ENCODE measurements around the gene IL17B.

Gene IL17B

GRCh38 chr5:149414405-149415065 lies 35.4 kb upstream of the IL17B start:
- no peak for DNase-seq

- no peak for DNase-seq
These were observed 34.6 kb upstream of the IL17B start for GRCh38 chr5:149413477-149414210.

- no peak for DNase-seq
These were observed 33.8 kb upstream of the IL17B start for GRCh38 chr5:149412783-149413476.

DNA sequence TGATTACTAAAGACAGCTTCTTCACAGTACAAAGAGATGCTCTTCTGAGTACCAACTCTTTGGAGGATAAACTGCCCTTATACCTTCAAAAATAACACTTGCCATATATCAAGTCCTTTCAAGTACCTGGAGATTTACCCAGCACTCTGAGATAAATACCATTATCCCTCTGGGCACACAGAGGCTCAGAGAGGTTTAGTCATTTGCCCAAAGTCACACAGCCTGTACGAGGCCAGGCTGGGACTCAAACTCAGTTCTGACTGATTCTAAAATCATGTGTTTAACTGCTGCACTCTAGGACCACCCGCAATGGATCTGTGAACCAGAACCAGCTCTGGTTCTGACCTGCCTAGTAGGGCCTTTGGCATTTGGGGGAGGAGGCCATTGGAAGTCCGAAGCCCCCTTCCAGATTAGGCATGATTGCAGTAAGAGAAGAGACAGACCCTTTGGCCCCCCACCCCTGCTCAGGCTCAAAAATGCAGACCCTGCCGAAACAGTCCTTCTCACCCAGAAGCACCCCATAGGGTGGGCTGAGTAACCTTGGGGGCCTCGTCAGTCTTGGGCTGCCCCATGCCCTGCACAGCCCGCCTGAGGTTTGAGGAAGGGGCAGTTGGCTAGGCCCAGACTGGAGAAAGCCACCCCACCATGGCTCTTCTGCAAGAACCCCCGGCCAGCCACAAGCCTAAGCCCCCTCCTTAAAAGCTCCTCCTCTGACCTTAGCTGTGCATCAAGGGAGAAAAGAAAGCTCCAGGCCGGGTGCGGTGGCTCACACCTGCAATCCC lies 32.8 kb upstream of the IL17B start:
- DNase-seq = no peak

GRCh38 chr5:149410721-149411432 lies 31.8 kb upstream of the IL17B start:
- DNase-seq = no peak

- no peak for DNase-seq
These were observed 31.0 kb upstream of the IL17B start for GRCh38 chr5:149410071-149410470.

- DNase-seq = no peak
These were observed 30.3 kb upstream of the IL17B start for GRCh38 chr5:149409268-149409948.

GRCh38 chr5:149408252-149409099 lies 29.4 kb upstream of the IL17B start:
- no peak for DNase-seq

- no peak for DNase-seq
These were observed 28.5 kb upstream of the IL17B start for GRCh38 chr5:149407323-149408251.

DNA sequence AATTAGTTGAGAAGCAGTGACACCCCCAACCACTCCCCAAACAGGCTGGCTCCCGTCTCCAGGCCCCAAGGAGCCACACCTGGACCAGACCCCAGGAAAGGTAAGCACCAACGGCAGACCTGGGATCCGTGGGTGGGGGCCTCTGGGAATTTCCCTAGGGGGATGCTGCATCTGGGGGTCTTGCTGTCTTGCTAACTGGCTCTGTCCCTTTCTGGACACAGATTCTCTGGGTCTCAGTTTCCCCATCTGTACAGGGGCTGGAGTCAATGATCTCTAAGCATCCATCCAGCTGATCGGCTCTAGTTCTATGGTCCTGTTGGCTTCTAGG lies 27.9 kb upstream of the IL17B start:
- no peak for DNase-seq

- no peak for DNase-seq
These were observed 27.3 kb upstream of the IL17B start for GRCh38 chr5:149406203-149406978.

DNA sequence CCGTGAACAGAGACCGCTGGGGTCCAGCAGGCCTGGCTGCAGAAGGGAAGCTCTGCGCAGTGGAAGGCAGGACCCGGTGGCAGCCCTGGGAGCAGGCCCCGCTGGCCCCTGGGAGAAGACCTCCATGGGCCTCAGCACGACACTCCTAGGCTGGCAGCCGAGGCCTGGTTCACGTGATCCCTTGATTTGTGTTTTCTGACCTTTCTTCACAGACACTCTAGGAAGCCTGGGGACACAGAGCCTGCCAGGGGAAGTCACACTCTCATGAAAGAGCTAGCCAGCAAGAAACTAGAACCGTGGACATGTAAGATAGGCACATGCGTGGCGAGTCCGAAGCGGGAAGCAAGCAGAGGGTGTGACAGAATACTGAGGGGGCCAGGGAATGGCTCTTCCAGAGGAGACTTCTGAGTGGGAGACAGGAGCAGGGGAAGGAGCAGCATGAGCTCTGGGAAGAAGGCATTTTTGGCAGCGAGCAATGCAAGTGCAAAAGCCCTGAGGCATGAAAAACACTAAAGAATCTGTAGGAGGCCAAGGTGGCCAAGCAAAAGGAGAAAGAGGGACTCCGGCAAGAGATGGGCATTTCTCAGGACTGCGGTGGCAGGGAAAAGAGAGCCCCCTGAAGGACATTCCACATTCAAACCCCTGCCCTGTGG lies 26.6 kb upstream of the IL17B start:
- DNase-seq = no peak

DNA sequence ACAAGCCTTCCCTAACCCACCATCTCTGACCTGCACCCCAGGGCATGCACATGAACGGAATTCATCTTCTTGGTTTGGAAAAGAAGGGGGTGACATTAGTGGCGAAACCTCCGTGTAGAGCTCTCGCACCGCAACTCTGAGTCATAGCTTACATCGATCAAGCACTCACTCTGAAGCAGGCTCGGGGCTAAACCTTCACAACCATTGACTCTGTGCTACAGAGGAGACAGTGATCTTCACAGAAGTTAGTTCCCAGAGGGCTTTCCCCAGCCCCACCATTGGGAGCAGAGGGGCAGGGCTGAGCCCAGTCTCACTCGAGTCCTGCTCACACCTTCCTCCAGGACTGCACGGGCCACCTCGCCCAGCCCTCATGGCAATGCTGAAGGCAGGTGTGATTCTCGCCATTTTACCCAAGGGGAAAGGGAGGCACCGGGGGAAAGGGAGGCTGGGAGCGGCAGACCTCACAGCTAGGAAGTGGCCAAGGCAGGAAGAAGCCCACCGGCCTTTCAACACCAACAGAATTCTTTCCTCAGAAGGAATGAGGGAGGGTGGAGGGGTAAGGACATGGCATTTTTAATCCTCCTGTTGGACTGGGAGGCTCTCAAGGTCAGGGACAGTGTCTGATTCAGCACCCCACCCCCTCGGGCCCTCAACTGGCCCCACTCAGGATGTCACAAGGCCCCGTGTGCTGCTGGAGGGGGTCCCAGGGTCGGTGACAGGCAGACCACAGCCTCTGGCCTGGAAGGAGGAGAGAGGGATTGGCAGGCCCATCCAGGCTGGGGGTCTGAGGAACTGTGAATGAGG lies 25.9 kb upstream of the IL17B start:
- no peak for DNase-seq

DNA sequence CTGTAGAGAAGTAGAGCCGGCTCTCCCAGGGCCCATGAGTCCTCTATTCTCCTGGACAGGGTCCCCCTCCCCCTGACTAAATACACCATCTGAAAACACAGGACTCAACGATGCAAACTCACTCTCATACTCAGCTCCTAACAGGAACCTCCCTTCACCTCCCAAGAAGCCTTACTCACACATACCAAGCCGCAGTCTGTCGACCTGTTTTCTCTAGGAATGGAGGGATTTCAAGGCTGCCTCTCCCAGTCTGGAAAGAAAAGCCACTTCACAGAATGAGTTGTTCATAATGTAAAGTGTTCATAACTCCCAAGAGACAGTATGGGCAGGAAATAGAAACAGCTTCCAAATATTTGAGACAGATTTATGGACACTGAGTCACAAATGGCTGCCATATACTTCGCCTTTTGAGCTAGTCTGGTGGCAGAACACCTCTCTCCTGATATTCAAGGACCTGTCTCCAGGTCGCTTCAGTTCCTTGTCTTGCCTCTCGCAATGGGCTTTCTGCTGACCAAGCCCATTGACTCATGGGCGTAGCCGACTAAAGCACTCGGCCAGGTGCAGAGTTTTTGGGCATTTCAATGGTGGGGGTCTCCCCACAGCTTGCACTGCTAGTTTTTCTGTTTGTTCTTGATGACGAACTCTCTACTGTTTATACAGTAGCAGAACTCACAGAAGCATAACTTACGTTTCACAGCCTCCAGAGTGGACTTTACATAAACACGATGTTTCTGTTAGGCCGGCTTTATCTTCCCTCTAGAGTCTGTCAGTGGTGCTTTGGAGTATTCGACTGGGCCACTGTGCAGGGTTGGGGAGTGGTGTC lies 25.0 kb upstream of the IL17B start:
- DNase-seq = no peak

DNA sequence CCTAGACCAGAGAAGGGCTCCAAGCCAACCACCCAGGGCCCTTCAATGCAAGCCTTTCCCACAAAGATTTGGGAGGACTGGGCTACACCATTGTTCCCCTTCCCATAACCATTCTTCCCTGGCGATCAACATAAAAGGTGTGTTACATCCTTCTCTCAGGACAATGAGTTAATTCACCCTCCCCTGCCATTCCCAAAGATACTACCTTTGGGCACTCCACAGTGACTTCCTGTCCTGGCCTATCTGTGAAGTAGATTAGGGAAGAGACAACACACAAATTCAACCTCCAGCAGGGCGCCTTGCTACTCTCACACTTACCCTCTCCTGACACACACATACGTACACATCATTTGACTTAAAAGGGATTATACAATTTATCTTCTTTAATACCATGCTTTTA lies 23.2 kb upstream of the IL17B start:
- no peak for DNase-seq

GRCh38 chr5:149401051-149401450 lies 22.0 kb upstream of the IL17B start:
- no peak for DNase-seq

DNA sequence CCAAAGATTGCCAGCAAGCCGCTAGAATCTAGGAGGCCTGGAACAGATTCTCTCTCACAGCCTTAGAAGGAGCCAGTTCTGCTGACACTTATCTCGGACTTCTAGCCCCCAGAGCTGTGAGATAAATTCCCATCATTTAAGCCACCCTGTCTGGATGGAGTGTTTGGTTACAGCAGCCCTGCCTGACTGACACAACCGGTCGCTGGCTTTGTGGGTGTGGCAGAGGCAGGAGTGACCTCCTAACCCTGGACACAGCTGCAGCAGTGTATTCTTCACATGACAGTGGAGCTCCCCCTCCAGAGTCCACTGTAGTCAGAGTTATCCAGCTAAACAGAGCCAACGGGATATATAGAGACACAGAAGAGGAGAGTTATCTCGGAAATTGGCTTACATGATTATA lies 21.2 kb upstream of the IL17B start:
- no peak for DNase-seq
